ENCODE data around the gene LCN15.

DNA sequence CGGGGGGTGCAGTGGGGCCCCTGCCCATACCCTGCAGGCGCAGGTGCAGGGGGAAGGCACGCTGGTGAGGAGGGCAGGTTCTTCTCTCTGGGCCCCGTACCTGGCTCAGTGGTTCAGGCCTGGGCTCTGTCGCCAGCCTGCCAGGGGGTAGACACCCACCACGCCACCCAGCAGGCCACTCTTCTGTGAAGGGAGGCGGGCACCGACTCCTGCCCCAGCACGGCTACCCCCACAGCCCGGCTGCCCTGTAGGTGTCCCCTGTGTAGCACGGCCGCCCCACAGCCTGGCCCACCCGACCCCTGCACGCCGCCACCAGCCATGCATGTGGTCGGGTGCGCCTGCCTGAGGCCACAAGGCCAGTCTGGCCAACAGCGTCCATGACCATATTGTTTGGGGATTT lies 17.7 kb downstream of the LCN15 start:
- no peak for TF ChIP-seq CTCF (conservative IDR thresholded peaks at IDR 0.05; ENCODE audit: low read depth, low read length)
- no peak for TF ChIP-seq EZH2phosphoT487 (IDR thresholded peaks at IDR 0.05; ENCODE audit: borderline replicate concordance, low read length)
- TF ChIP-seq EZH2 (IDR thresholded peaks at IDR 0.05; ENCODE audit: low read length, unreplicated experiment) = no peak

All from PC-3 (cell line).